ENCODE data around the gene CRY2.
"Not testable (repeated sequence)": the region's sequence is repeated elsewhere in the genome, so short reads cannot be mapped to it uniquely, and the experiment has no call there.

The CRY2 gene

DNA sequence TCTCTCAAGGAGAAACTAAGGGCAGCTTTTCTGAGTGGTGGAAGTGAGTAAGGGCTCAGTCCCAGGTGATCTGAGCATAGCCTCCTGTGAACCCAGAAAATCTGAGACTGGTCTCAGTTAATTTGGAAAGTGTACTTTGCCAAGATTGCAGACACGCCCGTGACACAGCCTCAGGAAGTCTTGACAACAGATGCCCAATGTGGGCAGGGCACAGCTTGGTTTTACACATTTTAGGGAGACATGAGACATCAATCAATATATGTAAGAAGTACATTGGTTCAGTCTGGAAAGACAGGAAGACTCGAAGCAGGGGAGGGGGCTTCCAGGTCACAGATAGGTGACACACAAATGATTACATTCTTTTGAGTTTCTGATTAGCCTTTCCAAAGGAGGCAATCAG lies 13.5 kb upstream of the CRY2 start:
- Histone ChIP-seq H4K12ac (ENCODE audit: low read depth, low read length) (no peak overlapping the region), H3K4me3 (ENCODE audit: low read depth, low read length) (no peak overlapping the region), H2BK120ac (ENCODE audit: insufficient read depth, low read length, poor library complexity) (no peak overlapping the region), H2AK5ac (ENCODE audit: low read length) (no peak overlapping the region), H3K9me3 (ENCODE audit: insufficient read depth, low read depth, low read length) (no peaks in the 10 kb centered on the region), H3K27ac (ENCODE audit: low read depth, low read length) (no peak overlapping the region), H3K79me2 (ENCODE audit: control insufficient read depth, insufficient read depth, low read length, poor library complexity) (no peaks in the 10 kb centered on the region), H3K27me3 (ENCODE audit: insufficient read depth, low read length) (no peaks in the 10 kb centered on the region), H3K4me2 (ENCODE audit: low read length) (no peak overlapping the region), H2BK5ac (ENCODE audit: low read depth, low read length, poor library complexity) (no peak overlapping the region), H4K91ac (ENCODE audit: low read depth, low read length) (no peak overlapping the region), H3K14ac (ENCODE audit: low read length) (no peak overlapping the region), H3K36me3 (ENCODE audit: control insufficient read depth in 1 of 2, insufficient read depth in 2 of 2, low read length in 2 of 2) (no peaks in the 10 kb centered on the region), H4K8ac (ENCODE audit: low read depth, low read length) (no peak overlapping the region), H3K9ac (ENCODE audit: low read length) (no peak overlapping the region), H3K4ac (ENCODE audit: low read depth, low read length) (no peak overlapping the region), H3K4me1 (ENCODE audit: control insufficient read depth in 1 of 2, insufficient read depth in 2 of 2, low read length in 2 of 2) (peaks cover 3 to 6% of the 10 kb centered on the region in 2 experiments), H3K18ac (ENCODE audit: low read length) (no peak overlapping the region), H2BK12ac (ENCODE audit: low read length) (no peak overlapping the region), H2AFZ (ENCODE audit: insufficient read depth, low read length, poor library complexity) (no peak overlapping the region), H3K79me1 (ENCODE audit: low read length) (no peaks in the 10 kb centered on the region), H3K23ac (ENCODE audit: low read length) (no peak overlapping the region)
- DNase-seq, result no peak
- WGBS (ENCODE audit: extremely low coverage, insufficient coverage, insufficient read length), result no CpG with 5 or more reads among the region's 3 CpGs

DNA sequence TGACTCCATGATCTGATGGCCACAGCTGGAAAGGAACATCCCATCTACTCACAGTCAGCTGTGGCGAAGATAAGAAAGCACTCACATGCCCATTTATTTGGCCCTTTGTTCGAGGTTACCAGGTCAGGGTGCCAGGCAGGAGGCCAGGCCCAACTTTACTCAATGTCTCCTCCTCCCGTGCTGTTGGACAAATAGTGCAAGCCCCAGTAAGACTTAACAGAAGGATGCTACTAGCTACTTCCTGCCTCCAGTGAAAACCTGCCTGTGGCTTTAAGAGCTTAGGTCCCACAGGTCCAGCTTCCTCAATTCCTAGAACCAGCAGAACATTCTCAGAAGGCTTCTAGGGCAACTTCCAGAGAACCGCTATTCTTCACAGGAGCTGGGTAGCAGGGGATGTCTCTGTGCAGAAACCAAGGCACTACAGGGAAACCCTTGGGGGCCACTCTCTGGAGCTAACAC lies 12.9 kb upstream of the CRY2 start:
- H2BK5ac ChIP-seq (ENCODE audit: low read depth, low read length, poor library complexity), result no peak overlapping the region
- H3K4ac ChIP-seq (ENCODE audit: low read depth, low read length), result no peak overlapping the region
- no peaks in the 10 kb centered on the region for H3K9me3 ChIP-seq (ENCODE audit: insufficient read depth, low read depth, low read length)
- peaks cover 3 to 6% of the 10 kb centered on the region in 2 experiments for H3K4me1 ChIP-seq (ENCODE audit: control insufficient read depth in 1 of 2, insufficient read depth in 2 of 2, low read length in 2 of 2)
- no peak overlapping the region for H2BK120ac ChIP-seq (ENCODE audit: insufficient read depth, low read length, poor library complexity)
- no peak overlapping the region for H3K4me3 ChIP-seq (ENCODE audit: low read depth, low read length)
- no peak overlapping the region for H2AK5ac ChIP-seq (ENCODE audit: low read length)
- H3K4me2 ChIP-seq (ENCODE audit: low read length), result no peak overlapping the region
- no peak overlapping the region for H4K91ac ChIP-seq (ENCODE audit: low read depth, low read length)
- H3K79me2 ChIP-seq (ENCODE audit: control insufficient read depth, insufficient read depth, low read length, poor library complexity), result no peaks in the 10 kb centered on the region
- no peaks in the 10 kb centered on the region for H3K27me3 ChIP-seq (ENCODE audit: insufficient read depth, low read length)
- no peak overlapping the region for H4K8ac ChIP-seq (ENCODE audit: low read depth, low read length)
- no peak overlapping the region for H2AFZ ChIP-seq (ENCODE audit: insufficient read depth, low read length, poor library complexity)
- no peak overlapping the region for H3K14ac ChIP-seq (ENCODE audit: low read length)
- WGBS (ENCODE audit: extremely low coverage, insufficient coverage, insufficient read length), result no CpG with 5 or more reads among the region's 4 CpGs
- no peaks in the 10 kb centered on the region for H3K36me3 ChIP-seq (ENCODE audit: control insufficient read depth in 1 of 2, insufficient read depth in 2 of 2, low read length in 2 of 2)
- H3K18ac ChIP-seq (ENCODE audit: low read length), result no peak overlapping the region
- H4K12ac ChIP-seq (ENCODE audit: low read depth, low read length), result no peak overlapping the region
- DNase-seq, result peak in 1 of 2 donors; percentile 30
- H3K23ac ChIP-seq (ENCODE audit: low read length), result no peak overlapping the region
- no peak overlapping the region for H2BK12ac ChIP-seq (ENCODE audit: low read length)
- H3K9ac ChIP-seq (ENCODE audit: low read length), result no peak overlapping the region
- no peak overlapping the region for H3K27ac ChIP-seq (ENCODE audit: low read depth, low read length)
- no peaks in the 10 kb centered on the region for H3K79me1 ChIP-seq (ENCODE audit: low read length)

GRCh38 chr11:45839204-45839603 lies 8.1 kb upstream of the CRY2 start:
- DNase-seq, result no peak
- Histone ChIP-seq H3K14ac (ENCODE audit: low read length) (no peak overlapping the region), H3K18ac (ENCODE audit: low read length) (no peak overlapping the region), H2AFZ (ENCODE audit: insufficient read depth, low read length, poor library complexity) (no peak overlapping the region), H3K4me1 (ENCODE audit: control insufficient read depth in 1 of 2, insufficient read depth in 2 of 2, low read length in 2 of 2) (no peaks in the 10 kb centered on the region), H3K4ac (ENCODE audit: low read depth, low read length) (no peak overlapping the region), H4K8ac (ENCODE audit: low read depth, low read length) (no peak overlapping the region), H3K27ac (ENCODE audit: low read depth, low read length) (no peak overlapping the region), H3K4me2 (ENCODE audit: low read length) (no peak overlapping the region), H2BK5ac (ENCODE audit: low read depth, low read length, poor library complexity) (no peak overlapping the region), H2BK12ac (ENCODE audit: low read length) (no peak overlapping the region), H3K79me1 (ENCODE audit: low read length) (no peaks in the 10 kb centered on the region), H2BK120ac (ENCODE audit: insufficient read depth, low read length, poor library complexity) (no peak overlapping the region), H3K4me3 (ENCODE audit: low read depth, low read length) (no peak overlapping the region), H3K23ac (ENCODE audit: low read length) (no peak overlapping the region), H3K27me3 (ENCODE audit: insufficient read depth, low read length) (no peaks in the 10 kb centered on the region), H3K79me2 (ENCODE audit: control insufficient read depth, insufficient read depth, low read length, poor library complexity) (no peaks in the 10 kb centered on the region), H2AK5ac (ENCODE audit: low read length) (no peak overlapping the region), H3K9ac (ENCODE audit: low read length) (no peak overlapping the region), H3K9me3 (ENCODE audit: insufficient read depth, low read depth, low read length) (no peaks in the 10 kb centered on the region), H4K12ac (ENCODE audit: low read depth, low read length) (no peak overlapping the region), H3K36me3 (ENCODE audit: control insufficient read depth in 1 of 2, insufficient read depth in 2 of 2, low read length in 2 of 2) (no peaks in the 10 kb centered on the region), H4K91ac (ENCODE audit: low read depth, low read length) (no peak overlapping the region)
- no CpG with 5 or more reads among the region's 6 CpGs for WGBS (ENCODE audit: extremely low coverage, insufficient coverage, insufficient read length)

DNA sequence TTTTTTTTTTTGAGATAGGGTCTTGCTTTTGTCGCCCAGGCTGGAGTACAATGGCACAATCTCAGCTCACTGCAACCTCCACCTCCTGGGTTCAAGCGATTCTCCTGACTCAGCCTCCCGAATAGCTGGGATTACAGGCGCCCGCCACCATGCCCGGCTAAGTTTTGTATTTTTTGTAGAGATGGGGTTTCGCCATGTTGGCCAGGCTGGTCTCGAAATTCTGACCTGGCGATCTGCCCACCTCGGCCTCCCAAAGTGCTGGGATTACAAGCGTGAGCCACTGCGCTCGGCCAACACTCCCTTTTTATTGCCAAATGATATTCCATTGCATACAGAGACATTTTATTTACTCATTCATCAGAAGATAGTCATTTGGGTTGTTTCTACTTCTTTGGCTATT lies 7.0 kb upstream of the CRY2 start:
- H3K4ac ChIP-seq (ENCODE audit: low read depth, low read length); H2BK5ac ChIP-seq (ENCODE audit: low read depth, low read length, poor library complexity); H3K4me2 ChIP-seq (ENCODE audit: low read length); H4K12ac ChIP-seq (ENCODE audit: low read depth, low read length); H2AK5ac ChIP-seq (ENCODE audit: low read length); H2BK12ac ChIP-seq (ENCODE audit: low read length); H4K91ac ChIP-seq (ENCODE audit: low read depth, low read length); H3K23ac ChIP-seq (ENCODE audit: low read length); DNase-seq; H3K9me3 ChIP-seq (ENCODE audit: insufficient read depth, low read depth, low read length); H3K79me2 ChIP-seq (ENCODE audit: control insufficient read depth, insufficient read depth, low read length, poor library complexity); H2BK120ac ChIP-seq (ENCODE audit: insufficient read depth, low read length, poor library complexity); H3K9ac ChIP-seq (ENCODE audit: low read length); H3K79me1 ChIP-seq (ENCODE audit: low read length); H3K36me3 ChIP-seq (ENCODE audit: control insufficient read depth in 1 of 2, insufficient read depth in 2 of 2, low read length in 2 of 2); H3K27me3 ChIP-seq (ENCODE audit: insufficient read depth, low read length); H3K18ac ChIP-seq (ENCODE audit: low read length); H3K14ac ChIP-seq (ENCODE audit: low read length); H2AFZ ChIP-seq (ENCODE audit: insufficient read depth, low read length, poor library complexity); H3K4me1 ChIP-seq (ENCODE audit: control insufficient read depth in 1 of 2, insufficient read depth in 2 of 2, low read length in 2 of 2); H4K8ac ChIP-seq (ENCODE audit: low read depth, low read length); H3K4me3 ChIP-seq (ENCODE audit: low read depth, low read length); H3K27ac ChIP-seq (ENCODE audit: low read depth, low read length): not testable (repeated sequence)
- no CpG with 5 or more reads among the region's 13 CpGs for WGBS (ENCODE audit: extremely low coverage, insufficient coverage, insufficient read length)
